Ramos (cell line): ENCODE results near the gene KIF1B.

Experiments used
- in situ Hi-C: fragments of 300-500 bp; cut with MboI; formaldehyde crosslinking; loops from one replicate; pipeline ENCODE4 v1.14.3; 2022; ENCODE audit warnings: low sequenced_read_pairs; ENCODE audit not compliant: unreplicated experiment

KIF1B gene

DNA sequence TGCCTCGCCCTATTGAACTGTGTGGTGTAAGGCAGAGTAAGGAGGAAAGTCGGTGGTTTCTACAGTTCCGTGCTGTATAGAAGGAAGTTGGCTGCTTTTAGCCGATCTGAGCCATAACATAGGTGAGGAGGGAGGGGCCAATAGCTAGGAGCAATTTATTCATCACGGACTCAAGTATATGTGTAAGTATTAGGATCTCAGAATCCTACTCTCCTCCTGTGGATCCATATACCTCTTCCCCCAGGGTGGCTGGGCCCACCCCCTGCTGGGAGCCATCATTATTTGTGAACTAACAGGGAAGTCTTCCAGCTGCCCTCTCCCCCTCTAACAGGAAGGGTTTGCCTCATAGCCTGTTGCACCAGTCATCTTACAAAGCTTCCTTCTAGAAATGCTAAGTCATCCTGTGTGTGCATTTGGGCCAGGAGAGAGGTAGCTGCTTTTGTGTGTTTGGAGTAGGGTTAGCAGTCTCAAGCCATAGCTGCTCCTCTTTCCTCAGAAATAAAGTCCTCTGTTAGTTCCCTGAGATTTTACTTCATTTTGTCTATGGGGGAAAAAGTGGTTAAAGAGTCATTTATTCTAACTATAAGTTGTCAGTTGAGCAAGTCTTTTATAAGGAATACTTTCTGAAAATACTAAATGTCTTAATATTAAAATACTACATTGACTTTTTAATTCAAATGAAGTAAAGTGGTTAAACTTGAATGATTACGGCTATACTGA is 205.0 kb downstream of the KIF1B start:
- in situ Hi-C loops = loop anchor here (25.0 kb wide), 1 partner anchor 678 kb away; no protein-coding TSS in a partner anchor

DNA sequence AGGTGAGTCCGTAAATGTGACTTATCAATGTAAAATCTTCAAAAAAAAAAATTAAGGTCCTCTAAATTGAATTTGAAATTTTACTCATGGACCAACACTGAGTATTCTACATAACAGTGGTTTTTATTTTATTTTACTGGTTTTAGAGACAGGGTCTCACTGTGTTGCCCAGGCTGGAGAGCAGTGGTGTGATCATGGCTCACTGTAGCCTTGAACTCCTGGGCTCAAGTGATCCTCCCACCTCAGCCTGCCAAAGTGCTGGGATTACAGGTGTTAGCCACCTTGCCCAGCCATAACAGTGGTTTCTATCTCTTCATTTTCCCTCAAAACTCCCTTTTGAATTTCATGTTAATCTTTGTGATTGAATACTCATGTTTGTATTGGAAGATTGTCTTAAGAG is 205.6 kb downstream of the KIF1B start:
- in situ Hi-C loops = loop anchor here (25.0 kb wide), 1 partner anchor 679 kb away; no protein-coding TSS in a partner anchor

DNA sequence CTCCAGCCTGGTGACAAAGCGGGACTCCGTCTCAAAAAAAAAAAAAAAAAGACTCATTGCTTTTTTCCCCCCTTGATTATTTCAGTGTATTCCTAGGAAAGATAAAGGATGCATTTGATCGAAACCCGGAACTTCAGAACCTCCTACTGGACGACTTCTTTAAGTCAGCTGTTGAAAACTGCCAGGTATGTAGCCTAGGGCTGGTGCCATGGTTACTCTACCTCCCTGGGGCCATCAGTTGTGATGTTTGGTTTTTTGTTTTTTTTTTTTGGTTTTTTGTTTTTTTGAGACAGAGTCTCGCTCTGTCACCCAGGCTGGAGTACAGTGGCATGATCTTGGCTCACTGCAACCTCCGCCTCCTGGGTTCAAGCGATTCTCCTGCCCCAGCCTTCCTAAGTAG is 208.4 kb downstream of the KIF1B start:
- in situ Hi-C loops = loop anchor here (25.0 kb wide), 1 partner anchor 681 kb away; no protein-coding TSS in a partner anchor

DNA sequence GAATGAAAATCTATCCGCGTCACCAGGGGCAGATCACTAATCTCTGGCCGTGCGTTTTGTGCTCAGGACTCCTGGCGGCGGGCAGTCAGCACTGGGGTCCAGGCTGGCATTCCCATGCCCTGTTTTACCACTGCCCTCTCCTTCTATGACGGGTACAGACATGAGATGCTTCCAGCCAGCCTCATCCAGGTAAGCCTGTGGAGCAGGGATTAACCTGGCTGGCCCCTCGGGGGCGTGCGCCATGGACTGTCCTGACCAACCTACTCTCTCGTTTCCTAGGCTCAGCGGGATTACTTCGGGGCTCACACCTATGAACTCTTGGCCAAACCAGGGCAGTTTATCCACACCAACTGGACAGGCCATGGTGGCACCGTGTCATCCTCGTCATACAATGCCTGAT is 209.0 kb downstream of the KIF1B start:
- in situ Hi-C loops = loop anchor here (25.0 kb wide), 1 partner anchor 682 kb away; no protein-coding TSS in a partner anchor

DNA sequence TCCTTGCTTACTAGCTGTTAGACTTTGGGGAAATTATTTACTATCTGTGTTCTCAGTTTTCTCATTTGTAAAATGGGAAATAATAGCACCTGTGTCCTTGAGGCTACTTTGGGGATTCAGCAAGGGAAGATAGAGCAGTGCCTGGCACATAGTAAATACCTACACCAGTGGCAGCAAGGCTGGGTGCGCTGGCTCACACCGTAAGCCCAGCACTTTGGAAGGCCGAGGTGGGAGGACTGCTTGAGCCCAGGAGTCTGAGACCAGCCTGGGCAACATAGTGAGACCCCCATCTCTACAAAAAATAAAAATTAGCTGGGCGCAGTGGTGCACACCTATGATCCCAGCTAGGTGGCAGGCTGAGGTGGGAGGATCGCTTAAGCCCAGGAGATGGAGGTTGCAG is 211.3 kb downstream of the KIF1B start:
- in situ Hi-C loops = loop anchor here (25.0 kb wide), 1 partner anchor 684 kb away; no protein-coding TSS in a partner anchor

DNA sequence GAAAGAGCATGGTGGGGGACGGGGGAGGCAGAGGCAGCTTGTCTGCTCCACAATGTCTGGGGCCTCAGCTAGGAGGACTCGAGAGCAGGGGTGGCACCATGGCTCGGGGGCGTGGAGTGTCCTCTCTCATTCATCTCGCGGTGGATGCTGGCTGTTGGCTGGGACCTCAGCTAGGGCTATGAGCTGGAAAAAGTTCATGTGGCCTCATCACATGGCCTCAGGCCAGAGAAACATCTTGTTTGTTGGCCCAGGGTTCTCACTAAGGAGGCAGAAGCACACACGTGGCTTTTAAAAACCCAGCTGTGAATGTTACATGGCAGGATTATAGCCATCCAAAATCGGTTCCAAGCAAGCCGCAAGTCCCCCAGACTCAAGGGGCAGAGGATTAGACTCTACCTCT is 213.7 kb downstream of the KIF1B start:
- in situ Hi-C loops = loop anchor here (25.0 kb wide), 1 partner anchor 687 kb away; no protein-coding TSS in a partner anchor

DNA sequence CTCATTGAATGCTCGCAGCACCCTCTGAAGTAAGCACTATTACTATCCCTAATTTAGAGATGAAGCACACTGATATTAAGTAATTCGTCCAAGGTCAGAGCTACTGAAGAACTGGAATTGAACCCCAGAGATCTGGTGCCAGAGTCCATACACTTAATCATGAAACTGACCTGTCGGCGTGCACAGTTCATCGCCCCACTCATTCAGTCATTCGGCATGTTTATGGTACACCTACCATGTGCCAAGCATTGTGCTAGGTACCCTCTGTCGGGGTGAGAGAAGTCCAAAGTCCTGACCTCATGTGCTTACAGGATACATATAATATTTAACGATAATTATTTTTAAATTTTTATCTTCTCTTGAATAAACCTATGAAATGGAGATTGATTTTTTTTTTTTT is 214.3 kb downstream of the KIF1B start:
- in situ Hi-C loops = loop anchor here (5.0 to 25.0 kb wide), 2 partner anchors 68 to 687 kb away; no protein-coding TSS in a partner anchor

DNA sequence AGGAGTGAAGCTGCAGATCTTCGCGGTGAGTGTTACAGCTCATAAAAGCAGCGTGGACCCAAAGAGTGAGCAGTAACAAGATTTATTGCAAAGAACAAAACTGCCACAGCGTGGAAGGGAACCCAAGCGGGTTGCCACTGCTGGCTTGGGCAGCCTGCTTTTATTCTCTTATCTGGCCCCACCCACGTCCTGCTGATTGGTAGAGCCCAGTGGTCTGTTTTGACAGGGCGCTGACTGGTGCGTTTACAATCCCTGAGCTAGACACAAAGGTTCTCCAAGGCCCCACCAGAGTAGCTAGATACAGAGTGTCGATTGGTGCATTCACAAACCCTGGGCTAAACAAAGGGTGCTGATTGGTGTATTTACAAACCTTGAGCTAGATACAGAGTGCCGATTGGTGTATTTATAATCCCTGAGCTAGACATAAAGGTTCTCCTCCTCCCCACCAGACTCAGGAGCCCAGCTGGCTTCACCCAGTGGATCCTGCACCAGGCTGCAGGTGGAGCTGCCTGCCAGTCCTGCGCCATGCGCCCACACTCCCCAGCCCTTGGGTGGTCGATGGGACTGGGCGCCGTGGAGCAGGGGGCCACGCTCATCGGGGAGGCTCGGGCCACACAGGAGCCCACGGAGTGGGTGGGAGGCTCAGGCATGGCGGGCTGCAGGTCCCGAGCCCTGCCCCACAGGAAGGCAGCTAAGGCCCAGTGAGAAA is 215.6 kb downstream of the KIF1B start:
- in situ Hi-C loops = loop anchor here (5.0 kb wide), 1 partner anchor 66 kb away; no protein-coding TSS in a partner anchor

DNA sequence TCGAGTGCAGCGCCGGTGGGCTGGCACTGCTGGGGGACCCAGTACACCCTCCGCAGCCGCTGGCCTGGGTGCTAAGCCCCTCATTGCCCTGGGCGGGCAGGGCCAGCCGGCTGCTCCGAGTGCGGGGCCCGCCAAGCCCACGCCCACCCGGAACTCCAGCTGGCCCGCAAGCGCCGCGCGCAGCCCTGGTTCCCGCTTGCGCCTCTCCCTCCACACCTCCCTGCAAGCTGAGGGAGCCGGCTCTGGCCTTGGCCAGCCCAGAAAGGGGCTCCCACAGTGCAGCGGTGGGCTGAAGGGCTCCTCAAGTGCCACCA is 216.1 kb downstream of the KIF1B start:
- in situ Hi-C loops = loop anchor here (5.0 kb wide), 1 partner anchor 66 kb away; no protein-coding TSS in a partner anchor

DNA sequence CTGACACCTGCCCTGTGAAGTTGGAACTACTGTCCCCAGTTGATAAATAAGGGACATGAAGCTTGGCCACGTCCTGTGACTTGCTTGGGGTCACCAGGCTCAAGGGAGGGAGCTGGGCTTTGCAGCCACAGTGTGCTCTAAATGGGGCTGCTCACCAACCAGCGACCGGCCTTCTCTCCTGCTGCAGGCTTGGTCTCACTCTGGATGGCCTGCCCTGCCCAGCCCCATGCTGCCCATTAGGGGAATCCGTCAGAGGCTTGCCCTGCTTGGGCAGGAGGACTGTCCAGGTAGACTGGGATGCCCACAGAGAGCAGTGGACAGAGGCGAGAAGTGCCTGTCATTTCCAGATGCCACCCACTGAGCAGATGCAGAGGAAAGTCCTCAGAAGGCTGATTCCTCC is 218.6 kb downstream of the KIF1B start:
- in situ Hi-C loops = loop anchor here (5.0 kb wide), 1 partner anchor 63 kb away; no protein-coding TSS in a partner anchor

DNA sequence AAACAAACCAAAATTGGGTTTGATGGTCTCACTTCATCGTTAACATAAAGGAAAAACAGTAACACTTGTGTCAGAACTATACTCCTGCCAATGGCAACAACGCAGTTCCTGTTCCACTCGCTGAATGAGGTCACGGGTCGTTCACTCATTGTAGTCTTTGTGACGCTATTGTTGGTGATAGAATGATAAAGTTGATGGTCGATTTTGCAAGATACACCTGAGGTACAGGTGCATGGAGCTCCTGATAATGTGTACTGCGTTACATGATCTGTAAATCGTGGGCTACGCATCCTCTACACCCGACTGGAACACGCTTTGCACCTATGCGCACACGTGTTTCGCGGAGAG is 219.5 kb downstream of the KIF1B start:
- in situ Hi-C loops = loop anchor here (5.0 kb wide), 1 partner anchor 62 kb away; no protein-coding TSS in a partner anchor

DNA sequence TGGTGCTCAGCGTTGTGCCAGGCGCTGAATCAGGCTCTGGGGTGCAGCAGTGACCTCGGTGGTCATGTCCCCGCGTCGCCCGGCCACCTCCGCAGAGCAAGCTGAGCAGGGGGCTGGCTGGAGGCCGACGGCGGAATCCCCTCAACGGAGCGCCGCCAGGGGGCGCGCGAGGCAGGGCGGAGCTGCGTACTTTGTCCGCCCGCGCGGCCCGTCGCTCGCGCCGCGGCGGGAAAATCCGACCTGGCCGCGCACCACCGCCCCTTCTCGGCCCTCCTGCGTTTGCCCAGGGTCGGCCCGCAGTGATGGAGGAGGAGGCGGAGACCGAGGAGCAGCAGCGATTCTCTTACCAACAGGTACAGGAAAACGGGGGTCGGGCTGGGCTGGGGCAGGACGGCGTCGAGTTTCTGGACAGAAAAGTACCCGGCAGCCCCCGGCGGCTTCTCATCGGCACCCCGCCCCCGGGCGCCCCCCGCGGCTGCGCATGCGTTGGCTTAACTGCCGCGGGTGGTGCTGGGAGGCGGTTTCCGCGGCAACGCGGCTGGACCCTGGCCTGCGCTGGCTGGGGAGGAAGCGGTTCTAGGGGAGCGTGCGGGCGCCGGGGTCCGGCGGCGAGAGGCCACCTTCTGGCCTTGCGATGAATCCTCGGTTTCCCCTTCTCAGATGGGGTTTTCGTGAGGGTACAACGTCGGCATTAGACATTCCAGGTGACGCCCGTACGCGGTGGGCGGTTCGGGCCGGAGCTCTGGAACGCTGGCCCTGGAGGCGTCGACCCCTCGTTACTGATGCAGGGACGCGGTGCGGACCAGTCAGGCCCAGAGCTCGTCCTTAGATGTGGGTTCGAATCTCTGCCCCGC is 220.1 kb downstream of the KIF1B start, which contains the start of gene CENPS:
Gene CENPS, plus strand, starts transcription at position 218 of the 854 bp plus-strand sequence. Its CDS starts 85 bp downstream, at position 303.
- in situ Hi-C loops = no loop called here
